ENCODE measurements around the gene SNAPC4. TPM values are rescaled to one million over a fixed set of nuclear protein-coding genes. Genes with fewer than 3 reads are reported as not detected.
"Not testable (repeated sequence)": the region's sequence is repeated elsewhere in the genome, so short reads cannot be mapped to it uniquely, and the experiment has no call there.

SNAPC4 gene
- total RNA-seq, 1 experiment from 2014 or later: 15.3 TPM

DNA sequence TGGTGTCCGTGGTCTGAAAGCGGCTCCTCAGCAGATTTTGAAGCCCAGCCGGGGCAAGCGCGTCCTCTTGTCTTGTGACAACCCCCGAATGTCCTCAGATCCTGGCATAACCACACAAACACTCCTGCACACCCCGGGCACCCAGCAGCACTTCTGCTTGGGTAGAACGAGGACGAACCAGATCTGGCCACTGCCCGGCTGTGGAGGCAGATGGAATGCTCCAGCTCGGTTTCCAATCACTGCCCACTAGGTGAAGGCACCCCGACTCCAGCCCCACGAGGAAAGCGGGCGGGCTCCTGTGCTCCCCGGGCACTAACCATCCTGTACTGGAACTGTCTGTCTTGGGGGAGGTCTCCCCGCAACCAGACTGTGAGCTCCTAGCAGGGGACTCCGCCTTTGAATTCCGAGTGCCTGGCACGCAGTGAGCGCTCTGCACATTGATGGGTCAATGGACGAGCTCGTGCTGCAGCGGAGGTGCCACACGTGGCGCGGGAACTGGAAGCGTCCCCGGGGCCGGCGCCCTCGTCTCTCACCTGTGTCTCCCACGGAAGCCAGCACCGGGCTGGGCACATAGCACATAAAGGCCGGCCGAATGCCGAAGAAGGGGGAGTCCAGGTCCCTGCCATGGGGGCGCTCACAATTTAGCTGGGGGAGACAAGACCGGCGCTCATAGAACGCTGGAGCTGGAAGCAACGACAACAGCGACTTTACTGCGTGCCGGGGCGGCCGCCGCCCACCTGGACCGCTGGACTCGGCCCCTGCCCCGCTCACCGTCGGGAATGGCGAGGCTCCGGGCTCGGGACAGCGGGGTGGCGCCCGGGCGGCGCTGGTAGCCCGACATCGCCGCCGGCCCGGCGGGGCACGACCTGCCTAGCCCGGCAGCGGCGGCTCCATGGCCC is 9.8 kb upstream of the SNAPC4 start:
- no peak for DNase-seq (ENCODE audit: low read depth)

DNA sequence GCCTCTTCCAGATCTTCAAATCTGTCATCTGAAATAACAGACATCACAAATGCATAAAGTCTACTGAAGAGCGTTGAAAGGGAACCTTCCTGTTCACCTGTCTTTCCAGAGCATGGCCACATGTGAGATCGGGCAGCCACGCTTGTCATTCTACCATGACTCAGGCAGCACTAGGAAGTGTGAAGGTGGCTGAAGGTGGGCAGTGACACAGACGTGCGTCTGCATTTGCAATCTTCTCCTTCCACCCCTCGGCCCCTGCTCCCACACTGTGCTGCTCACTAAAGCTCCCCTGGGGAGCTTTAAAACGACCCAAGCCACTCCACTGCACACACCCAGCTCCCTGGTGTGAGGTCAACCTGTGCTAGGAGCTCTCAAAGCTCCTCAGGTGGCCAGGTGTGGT is 7.9 kb upstream of the SNAPC4 start:
- DNase-seq (ENCODE audit: low read depth): no peak

DNA sequence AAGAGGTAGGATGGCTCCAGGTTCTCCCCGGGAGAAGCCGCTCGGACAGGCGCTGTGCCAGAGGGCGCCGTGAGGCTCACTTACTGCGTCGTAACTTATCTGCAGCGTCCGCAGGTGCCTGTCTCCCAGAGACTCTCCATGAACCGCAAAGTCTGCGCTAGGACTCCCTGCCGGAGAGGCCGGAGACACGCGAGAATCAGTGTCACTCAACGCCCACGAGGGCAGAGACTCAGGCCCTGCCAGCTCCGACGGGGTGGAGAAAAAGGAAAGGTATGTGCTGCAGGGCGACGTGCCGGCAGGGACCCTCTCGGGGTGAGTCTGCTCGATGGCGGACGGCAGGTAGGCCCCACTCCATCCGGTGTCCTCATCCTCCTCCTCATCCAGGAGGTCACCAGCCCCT is 7.1 kb upstream of the SNAPC4 start:
- DNase-seq (ENCODE audit: low read depth): not testable (repeated sequence)

DNA sequence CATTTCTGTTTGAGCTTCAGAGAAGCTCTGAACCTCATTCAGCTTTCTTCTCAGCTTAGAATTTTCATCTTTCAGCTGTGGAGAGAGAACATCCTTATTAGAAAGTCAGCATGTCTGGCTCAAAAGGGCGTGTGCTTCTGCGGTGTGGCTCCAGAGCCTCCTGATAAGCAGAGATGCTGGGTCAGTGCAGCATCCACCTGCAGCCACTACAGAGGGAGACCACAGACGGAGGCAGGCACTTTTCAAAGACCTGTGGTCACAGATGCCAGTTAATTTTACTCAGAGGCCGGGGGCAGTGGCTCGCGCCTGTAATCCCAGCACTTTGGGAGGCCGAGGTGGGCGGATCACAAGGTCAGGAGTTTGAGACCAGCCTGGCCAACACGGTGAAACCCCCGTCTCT is 5.9 kb upstream of the SNAPC4 start:
- not testable (repeated sequence) for DNase-seq (ENCODE audit: low read depth)

DNA sequence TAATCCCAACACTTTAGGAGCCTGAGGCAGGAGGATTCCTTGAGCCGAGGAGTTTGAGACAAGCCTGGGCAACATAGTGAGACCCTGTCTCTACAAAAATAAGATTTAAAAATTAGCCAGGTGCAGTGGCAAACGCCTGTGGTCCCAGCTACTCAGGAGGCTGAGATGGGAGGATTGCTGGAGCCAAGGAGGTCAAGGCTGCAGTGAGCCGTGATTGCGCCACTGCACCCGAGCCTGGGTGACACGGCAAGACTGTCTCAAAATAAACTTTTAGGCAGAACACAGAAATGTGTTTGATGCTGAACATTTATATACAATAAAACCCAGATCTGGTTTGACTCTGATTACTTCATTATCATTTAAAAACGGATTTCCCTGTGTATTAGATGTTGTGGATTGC is 5.5 kb upstream of the SNAPC4 start:
- no peak for DNase-seq (ENCODE audit: low read depth)

DNA sequence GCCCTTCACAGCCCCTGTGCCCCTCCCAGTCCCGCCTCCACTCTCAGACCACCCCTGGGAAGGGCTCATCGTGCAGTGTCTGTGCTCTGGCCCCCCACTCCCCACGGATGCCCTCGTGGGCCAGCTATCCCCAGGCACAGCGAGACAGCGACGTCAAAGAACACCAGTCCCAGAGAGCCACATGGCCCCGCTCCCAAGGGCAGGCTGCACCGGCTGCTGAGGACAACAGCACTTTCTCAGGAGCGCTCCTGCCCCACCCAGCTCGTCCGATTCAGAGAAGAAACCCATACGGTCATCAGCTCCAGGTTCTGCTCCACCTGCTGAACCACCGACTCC is 4.8 kb upstream of the SNAPC4 start:
- no peak for DNase-seq (ENCODE audit: low read depth)

DNA sequence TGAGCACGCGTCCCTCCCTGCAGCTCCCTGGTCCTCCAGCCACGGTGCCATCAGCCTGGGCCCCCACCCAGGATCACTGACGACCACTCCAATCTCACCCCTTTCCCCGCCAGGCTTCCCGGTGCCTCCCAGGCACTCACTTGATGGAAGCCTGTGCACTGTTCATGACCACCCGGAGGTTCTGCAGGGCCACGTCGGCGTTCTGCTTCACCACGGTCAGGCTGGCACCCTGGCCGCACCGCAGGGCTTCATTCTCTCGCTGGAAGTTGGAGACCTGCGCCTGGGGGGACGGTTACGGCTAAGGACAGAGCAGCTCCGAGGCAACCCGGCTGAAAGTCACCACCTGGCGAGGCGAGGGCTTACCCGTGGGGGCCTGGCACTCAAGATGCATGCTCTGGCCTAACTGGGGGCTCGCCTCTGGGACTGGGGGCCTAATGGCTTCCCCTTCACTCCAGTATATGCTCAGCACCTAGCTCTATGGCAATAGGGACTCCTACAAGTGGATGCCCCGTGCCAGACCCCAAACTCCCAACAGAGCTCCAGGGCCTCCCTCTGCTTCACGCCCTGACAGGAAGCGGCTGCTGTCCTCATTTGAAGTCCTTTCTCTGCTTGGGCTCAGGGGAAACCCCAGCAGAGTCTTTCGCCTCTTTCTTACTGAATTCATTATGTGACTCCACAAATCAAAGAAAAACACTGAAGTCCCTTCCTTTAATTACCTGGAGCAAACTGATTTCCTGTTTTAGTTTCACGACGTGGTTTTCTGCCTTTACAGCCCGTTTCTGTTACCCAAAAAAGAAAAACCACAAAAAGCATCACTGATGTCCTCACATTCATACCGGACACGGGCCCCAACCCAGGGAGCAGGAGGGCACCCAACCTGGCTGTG is 4.2 kb upstream of the SNAPC4 start:
- no peak for DNase-seq (ENCODE audit: low read depth)

DNA sequence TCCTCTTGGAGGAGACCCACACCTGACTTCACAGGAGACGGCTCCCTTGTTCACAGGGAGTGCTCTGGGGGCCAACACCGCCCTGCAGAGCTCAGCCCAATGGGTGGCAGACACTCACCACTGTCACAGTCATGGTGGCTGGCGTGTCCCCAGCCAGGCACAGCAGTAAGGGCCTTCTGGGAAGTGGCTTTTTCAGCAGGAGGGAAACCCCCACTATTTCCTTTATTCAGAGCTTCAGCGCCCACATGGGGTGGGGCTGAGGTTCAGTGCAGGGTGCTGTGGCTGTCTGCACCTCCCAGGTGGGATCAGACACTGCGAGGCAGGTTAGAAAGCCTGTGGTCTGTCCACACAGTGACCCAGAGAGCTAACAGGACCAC is 3.6 kb upstream of the SNAPC4 start:
- no peak for DNase-seq (ENCODE audit: low read depth)

DNA sequence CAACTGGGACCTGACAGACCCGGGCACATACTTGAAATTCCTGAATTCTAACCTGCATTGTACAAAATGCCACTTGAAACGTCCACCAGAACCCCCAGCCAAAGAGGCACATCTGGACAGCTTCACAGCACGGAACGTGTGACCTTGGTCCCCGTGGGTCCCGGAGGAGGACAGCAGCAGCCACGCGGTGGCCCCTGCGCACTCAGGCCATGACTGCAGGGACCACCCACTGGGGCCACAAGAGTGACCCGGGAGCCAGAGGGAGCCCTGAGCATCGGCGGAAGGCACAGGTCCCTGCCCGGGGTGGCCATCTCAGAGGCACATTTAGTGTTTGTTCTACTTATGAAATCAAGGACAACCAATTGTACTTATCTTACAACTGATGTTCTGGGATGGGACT is 2.1 kb upstream of the SNAPC4 start:
- DNase-seq (ENCODE audit: low read depth): no peak

DNA sequence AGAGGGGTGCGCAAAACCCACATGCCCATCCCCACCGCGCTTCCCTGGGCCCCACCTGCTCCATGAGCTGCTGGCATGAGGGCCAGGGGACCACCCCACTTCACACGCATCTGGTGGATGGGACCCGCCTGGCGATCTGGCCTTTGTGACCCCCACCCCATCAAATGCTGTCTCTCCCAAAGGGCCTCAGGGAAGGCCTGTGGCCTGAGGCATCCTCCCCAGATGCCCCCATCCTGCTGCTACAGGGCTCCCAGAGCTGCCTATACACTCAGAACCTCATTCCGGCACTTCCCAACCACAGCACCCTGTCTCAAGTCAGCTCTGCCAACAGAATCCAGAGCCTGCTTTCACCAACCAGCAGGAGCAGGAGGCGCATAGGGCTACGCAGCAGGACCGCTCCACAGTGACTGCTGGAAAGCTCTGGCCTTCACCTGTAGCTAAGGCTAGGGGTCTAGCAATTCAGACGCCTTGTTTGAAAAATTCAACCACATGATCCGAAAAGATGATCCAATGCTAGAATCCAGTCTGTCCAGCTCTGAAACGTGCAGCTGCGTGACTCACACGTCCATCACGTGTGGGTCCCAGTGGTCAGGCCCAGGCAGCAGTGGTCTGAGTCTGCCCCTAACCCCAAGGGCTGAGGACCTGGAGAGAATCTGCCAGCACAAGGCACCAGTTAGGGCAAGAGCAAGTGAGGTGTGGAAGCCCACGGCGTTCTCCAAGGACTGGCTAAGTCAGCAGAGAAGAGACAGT is 1.4 kb upstream of the SNAPC4 start:
- no peak for DNase-seq (ENCODE audit: low read depth)

DNA sequence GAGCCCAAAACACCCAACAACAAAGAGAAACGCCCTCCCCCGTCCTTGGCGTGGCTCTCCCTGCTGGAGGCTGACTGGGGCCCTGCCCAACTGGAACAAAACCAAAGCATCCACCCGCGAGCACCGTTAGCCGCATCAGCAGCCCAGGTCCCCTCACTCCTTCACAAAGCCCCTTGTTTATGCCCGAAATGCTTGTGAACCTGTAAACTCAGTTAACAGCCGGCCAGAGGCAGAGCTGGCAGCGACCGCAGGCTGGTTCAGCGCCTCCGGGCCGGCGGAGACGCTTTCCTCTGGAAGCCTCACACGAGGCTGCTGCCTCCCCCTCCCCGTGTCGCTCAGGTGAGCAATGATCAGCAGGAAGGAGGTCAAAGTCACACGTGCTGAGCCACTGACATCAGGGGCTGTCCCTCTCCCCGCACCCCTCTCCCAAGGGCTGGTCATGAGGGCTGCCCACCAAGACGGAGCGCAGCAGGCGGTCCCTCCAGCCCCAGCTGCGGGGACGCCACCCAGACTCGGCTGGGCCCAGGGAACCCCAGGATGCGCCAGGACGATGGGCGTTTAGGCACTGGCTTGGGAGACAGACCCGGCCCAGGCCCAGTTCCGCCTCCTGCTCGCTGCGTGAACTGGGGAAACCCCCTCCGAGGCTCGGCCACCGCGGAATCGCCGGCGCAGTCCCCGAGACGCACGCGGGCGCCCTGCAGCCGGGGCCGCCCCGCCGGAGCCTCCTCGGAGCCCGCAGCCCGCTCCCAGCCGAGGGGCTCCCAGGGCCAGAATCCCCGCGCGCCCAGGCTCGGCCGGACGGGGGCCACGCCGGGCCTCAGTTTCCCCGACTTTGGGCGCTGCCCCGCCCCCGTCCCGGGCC is 563 bp downstream of the SNAPC4 start:
- DNase-seq (ENCODE audit: low read depth): no peak

DNA sequence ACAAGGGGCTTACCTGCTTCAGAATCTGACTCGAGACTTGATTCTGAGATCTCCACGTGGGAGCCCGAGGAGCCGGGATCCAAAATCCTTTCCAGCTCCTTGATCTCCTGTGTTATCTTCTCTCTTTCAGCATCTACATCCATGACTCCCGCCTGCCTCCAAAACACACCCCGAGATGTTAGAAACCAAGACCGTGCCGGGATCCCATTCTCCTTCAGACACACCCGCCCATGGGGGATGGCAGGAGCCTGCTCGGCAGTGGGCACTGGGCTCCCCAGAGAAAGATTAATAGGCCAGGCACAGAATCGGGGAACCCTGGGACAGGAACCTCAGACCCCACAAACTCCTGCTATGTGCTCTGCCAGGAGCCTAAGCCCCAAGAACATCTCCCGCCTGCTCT is 1.7 kb downstream of the SNAPC4 start:
- no peak for DNase-seq (ENCODE audit: low read depth)

DNA sequence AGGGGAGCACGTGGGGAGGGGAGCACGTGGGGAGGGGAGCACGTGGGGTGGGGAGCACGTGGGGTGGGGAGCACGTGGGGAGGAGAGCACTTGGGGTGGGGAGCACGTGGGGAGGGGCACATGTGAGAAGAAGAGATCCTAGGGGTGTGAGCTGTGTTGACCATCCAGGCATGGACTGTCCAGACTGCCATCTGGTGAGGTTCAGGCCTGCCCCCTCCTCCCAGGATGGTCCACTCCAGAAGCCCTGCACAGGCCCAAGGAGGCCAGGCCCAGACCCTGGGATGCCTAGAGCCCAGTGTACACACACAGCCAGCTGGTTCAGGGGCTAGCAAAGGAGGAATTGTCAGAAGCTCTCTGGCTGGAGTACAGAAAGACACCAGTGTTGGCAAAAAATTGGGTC is 2.3 kb downstream of the SNAPC4 start:
- DNase-seq (ENCODE audit: low read depth): no peak

DNA sequence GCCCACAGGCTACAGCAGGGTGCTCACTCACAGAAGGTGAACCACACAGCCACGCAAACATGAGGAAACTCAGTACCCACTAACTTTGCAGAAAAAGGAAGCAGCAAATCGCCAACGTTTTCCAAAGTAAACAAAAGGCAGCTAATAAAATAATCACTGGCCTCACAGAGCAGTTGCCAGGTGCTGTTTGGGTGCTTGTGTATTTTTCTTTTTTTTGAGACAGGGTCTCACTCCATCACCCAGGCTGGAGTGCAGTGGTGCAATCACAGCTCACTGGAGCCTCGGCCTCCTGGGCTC is 3.8 kb downstream of the SNAPC4 start:
- DNase-seq (ENCODE audit: low read depth): no peak

DNA sequence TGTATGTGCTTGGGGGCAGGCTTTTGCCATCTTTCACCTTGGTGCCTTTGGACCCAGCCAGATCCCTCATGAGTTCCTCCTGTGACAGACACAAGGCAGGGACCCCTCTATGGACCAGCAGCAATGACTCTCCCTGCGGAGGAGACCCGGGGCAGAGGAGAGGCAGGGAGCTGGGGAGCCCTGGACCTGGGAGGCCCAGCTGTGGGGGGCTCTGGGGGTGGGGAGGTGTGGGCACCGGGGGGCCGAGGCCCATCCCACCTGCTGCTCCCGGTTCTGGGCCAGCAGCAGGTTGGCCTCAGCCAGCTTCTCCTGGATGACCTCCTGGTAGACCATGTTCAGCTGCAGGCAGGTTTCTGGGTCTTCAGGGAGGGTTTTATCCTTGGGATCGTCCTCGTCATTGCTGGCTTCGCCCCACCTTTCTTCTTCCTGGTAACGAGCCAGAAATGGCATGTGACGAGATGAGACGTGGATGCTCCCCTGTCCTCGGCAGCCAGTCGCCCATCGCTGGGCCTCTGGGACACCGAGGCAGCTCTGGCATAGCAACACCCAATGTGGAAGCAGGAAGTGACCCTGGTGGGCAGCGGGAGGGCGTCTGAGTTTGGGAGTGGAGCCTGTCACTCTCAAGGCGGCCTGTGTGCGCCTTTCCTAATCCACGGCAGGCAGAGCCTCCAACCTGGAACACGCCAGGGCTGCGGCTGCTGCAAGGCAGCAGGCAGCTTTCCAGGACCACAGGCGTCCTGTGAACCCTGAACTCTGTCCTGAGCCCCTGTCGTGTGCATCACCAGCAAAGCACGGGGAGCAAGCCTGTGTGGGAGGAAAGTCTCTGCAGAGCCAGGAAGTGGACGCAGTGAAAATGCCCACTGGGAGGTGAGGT is 4.4 kb downstream of the SNAPC4 start:
- DNase-seq (ENCODE audit: low read depth): no peak

DNA sequence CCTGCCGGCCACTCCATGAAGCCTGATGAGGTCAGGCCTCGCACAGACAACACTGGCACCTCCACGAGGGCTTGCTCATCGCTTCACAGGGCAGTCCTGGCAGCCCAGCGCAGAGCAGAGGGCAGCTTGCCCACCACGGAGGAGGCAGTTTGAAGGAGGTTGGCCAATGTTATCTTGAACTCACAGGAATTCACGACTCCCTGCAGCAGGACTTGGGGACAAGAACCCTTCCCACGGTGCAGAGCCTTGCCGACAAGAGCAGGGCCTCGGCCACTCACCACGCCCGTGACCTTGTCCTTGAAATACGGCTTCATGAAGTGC is 5.0 kb downstream of the SNAPC4 start:
- DNase-seq (ENCODE audit: low read depth): no peak

DNA sequence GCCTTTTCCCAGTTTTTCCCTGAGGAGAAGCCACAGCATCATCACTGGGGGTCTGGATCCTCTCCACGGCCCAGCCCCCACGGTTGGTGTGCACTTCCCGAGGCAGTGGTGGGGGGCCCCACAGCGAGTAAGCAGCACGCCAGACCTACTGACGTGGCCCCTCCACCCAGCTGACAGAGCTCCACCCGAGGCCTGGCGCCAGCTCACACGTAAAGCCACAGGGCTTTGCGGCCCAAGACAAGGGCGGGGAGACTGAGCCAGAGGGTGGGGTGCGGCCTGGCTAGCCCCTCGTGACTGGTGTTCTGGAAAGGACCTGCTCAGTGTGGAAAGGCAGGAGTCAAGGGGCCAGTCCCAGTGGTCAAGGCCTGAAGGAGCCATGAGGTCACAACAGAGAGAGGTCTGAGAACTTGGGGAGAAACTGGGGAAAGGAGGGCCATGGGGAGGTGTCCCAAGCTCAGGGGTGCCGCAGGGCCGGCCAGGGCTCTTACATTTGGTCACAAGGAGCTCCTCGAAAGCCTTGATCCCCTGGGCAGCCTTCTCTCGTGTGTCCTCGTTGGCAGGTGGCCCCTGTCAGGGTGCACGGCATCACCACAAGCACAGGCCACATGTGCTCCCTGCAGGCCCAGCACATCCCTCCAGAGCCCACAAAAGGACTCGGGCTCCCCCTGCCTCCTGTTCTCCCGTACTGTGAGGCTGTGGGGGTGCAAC is 5.5 kb downstream of the SNAPC4 start:
- DNase-seq (ENCODE audit: low read depth): no peak

DNA sequence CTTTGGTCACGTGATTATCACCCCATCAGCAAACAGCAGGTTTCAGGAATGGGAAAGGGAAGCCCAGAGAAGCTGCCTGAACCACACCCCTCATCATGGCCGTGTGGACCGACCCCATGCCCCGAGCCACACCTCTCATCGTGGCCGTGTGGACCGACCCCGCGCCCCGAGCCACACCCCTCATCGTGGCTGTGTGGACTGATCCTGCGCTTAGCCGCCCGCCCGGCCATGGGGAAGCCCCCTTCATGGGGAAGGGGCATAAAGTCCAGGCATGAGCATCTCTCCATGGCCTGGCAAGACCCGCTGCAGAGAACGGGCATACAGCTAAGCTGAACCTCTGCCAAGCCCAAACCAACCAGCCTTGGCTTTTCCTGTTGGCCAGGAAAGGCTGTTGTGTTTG is 6.4 kb downstream of the SNAPC4 start:
- no peak for DNase-seq (ENCODE audit: low read depth)

DNA sequence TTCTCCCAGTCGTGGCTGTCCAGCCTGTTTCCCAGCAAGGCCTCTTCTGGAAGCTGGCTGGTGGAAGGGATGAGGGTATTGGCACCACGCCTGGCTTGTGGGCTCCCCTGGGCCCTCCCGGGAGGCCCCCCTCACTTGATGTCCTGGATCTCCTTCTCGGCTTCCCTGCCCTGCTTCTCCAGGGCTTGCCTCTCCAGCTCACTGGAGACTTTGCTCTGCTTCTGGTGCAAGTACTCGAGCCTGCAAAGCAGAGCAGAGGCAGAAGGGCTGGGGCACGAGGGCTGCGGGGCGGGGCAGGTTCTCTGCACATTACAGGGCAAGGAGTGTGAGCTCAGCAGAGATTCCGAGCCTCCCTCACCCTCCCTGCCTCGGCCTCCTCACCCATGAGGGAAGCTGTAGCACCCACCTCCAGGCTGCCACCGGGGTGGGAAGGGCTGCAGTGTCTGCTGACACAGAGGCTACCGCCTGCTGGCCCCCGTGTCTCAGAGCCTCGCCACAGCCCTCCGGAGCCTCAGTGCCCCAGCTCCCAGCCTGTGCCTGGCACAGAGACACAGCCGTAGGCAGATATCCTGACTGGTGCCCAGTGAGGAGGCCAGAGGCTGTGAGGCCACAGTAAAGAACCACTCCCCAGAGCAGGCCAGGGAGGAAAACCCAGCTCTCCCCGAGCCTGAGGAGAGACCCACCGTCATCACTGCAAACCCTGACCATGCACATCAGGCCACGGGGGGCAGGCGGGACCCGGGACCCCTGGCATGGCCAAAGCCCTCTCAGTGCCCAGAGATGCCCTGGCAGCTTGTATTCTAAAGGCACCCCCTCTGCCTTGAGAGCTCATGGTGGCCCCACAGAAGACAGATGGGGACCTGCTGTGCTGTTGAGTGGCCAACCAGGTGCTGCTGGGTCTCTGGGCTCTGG is 7.2 kb downstream of the SNAPC4 start:
- no peak for DNase-seq (ENCODE audit: low read depth)

All from HT1080 (cell line).